BJ (cell line): Measurements from ENCODE around the gene TAS2R40. TPM values are rescaled to one million over a fixed set of nuclear protein-coding genes. Genes with fewer than 3 reads are reported as not detected.
"Not testable (repeated sequence)": the region's sequence is repeated elsewhere in the genome, so short reads cannot be mapped to it uniquely, and the experiment has no call there.

Source experiments
- CTCF ChIA-PET: fragments of 350-600 bp; formaldehyde crosslinking; extraction: SDS; loops from one replicate; lab custom pipeline; 2021; ENCODE audit warnings: antibody characterized with exemption, inconsistent platforms; lab: Yijun Ruan, JAX
- POLR2A ChIA-PET: fragments of 300-600 bp; sonication (Branson Sonifier 250); formaldehyde crosslinking; extraction: SDS; loops from one replicate; lab custom pipeline; 2021; ENCODE audit warnings: antibody characterized with exemption; lab: Charles Lee
- DNase-seq: peaks from one replicate; pipeline ENCODE4 v3.0.0-alpha.2; 2011; ENCODE audit warnings: low read depth
- H3K27me3 ChIP-seq: 2 replicates; pipeline ENCODE4 v1.6.0; 2011; ENCODE audit warnings: low read length; ENCODE audit not compliant: control insufficient read depth, insufficient read depth
- H3K36me3 ChIP-seq: 2 replicates; pipeline ENCODE4 v1.5.1; 2011; ENCODE audit warnings: low read length; ENCODE audit not compliant: control insufficient read depth, insufficient read depth
- H3K4me3 ChIP-seq: 2 replicates; pipeline ENCODE4 v1.5.1; 2011; ENCODE audit warnings: low read depth, mild to moderate bottlenecking, control low read depth, low read length
- polyA plus RNA-seq: library from polyadenylated mRNA; depleted of rRNA; stranded (reverse); fragments of >200 nt; gene quantifications from 2 replicates; pipeline ENCODE4 v1.2.3, GENCODE V29; 2011
- TF ChIP-seq, protein P1 (sequence below): IDR thresholded peaks from 2 replicates; pipeline ENCODE4 v1.5.1; 2011; ENCODE audit warnings: low read depth, mild to moderate bottlenecking, control low read depth, inconsistent platforms, low read length, moderate library complexity; ENCODE audit not compliant: insufficient read depth

Gene TAS2R40
- polyA plus RNA-seq, 1 experiment: not detected

DNA sequence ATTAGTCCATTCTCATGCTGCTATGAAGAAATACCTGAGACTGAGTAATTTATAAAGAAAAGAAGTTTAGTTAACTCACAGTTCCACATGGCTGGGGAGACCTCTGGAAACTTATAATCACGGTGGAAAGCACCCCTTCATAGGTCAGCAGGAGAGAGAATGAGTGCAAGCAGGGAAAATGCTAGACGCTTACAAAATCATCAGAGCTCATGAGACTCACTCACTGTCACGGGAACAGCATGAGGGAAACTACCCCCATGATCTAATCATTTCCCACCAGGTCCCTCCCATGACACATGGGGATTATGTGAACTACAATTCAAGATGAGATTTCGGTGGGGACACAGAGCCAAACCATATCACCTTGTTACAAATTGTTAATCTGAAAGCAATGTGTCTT, 22.8 kb upstream of the TAS2R40 start:
- no peak for DNase-seq
- ChIA-PET POLR2A (no interaction called here), CTCF (interaction anchor here (1.3 kb wide), 1 partner anchor 16 kb away, joined by 5 read pairs; no protein-coding TSS in a partner anchor)
- Histone ChIP-seq H3K27me3 (no peaks in the 10 kb centered on the region), H3K36me3 (no peaks in the 10 kb centered on the region), H3K4me3 (no peak overlapping the region)
- TF ChIP-seq, protein P1, sequence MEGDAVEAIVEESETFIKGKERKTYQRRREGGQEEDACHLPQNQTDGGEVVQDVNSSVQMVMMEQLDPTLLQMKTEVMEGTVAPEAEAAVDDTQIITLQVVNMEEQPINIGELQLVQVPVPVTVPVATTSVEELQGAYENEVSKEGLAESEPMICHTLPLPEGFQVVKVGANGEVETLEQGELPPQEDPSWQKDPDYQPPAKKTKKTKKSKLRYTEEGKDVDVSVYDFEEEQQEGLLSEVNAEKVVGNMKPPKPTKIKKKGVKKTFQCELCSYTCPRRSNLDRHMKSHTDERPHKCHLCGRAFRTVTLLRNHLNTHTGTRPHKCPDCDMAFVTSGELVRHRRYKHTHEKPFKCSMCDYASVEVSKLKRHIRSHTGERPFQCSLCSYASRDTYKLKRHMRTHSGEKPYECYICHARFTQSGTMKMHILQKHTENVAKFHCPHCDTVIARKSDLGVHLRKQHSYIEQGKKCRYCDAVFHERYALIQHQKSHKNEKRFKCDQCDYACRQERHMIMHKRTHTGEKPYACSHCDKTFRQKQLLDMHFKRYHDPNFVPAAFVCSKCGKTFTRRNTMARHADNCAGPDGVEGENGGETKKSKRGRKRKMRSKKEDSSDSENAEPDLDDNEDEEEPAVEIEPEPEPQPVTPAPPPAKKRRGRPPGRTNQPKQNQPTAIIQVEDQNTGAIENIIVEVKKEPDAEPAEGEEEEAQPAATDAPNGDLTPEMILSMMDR: no peak

DNA sequence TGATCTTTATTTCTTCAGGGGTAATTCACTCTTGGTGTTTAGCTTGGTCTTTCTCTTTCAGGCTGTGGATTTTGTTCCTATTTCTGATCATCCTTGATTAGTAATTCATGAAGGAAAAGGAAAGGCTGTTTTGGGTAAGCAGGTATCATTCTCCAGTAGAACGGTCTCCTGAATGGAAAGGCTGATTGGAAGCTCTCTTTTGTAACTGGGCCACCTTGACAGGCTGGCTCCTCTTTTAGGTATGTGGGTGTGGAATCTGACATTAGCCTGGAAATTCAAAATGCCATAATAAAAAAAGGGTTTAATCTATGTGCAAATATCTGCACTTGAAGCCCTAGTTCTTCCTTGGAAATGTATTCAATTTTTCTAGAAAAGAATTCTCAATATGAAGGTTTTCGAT, 19.7 kb upstream of the TAS2R40 start:
- no peaks in the 10 kb centered on the region for H3K36me3 ChIP-seq
- CTCF ChIA-PET: interaction anchor here (1.4 to 2.5 kb wide), 3 partner anchors 13 to 194 kb away, joined by 5 to 13 read pairs (median 12); no protein-coding TSS in a partner anchor
- TF ChIP-seq, protein P1: no peak
- POLR2A ChIA-PET: no interaction called here
- H3K27me3 ChIP-seq: no peaks in the 10 kb centered on the region
- DNase-seq: no peak
- no peak overlapping the region for H3K4me3 ChIP-seq

DNA sequence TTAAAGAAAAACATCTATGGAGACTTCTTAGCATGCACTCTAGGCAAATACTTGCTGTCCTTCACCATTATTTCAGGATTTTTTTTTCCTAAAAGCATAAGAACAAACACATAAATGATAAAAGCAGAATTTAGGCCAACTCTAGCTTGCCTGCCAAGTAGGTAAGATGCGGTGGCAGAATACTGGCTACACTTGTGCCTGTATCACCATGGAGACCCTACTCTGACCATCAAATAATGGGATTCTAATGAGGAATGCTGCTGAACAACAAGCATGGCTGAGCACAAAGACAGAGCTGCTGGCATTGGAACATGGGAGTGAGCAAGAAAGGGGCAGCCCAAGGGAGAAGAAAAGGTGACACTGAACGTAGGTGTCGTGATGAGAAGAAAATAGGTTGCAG, 18.5 kb upstream of the TAS2R40 start:
- no peak for DNase-seq
- no peak overlapping the region for H3K4me3 ChIP-seq
- ChIA-PET CTCF (interaction anchor here (1.2 to 2.5 kb wide), 4 partner anchors 11 to 210 kb away, joined by 3 to 13 read pairs (median 8); no protein-coding TSS in a partner anchor), POLR2A (no interaction called here)
- H3K27me3 ChIP-seq: no peaks in the 10 kb centered on the region
- no peaks in the 10 kb centered on the region for H3K36me3 ChIP-seq
- TF ChIP-seq, protein P1: no peak

DNA sequence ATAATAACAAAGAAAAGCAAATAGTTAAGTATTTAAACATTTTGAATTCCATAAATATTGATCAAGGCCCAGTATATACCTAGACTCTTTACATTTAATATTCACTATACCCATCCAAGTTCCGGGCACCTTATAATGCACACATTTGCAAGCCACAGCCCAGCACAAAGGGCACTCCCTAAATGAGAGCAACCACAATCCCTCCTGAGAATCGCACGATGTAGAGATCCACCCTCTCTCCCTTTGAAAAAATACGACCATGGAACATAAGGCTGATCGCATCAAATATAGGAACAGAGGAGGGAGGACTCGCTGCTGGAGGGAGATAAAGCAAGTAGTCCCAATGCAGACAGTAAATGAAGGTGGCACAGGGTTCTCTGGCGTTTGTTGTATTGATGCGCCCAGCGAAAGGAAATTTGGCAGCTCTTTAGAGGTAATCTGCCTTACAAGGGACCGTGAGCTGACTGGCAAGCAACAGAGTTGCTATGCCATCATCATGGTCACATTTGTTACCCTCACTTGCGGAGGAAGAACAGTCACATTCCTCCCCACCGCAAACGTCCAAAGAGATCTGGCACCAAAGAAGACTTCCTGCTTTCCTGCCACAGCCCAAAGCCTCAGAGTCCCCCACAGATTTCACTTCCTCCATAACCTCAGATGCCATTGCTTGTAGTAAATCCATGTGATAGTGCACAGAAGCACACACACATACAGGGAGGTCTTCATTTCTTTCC, 16.1 kb upstream of the TAS2R40 start:
- ChIA-PET CTCF (interaction anchor here (1.1 to 1.2 kb wide), 2 partner anchors 9 to 10 kb away, joined by 3 to 4 read pairs; no protein-coding TSS in a partner anchor), POLR2A (no interaction called here)
- Histone ChIP-seq H3K4me3 (no peak overlapping the region), H3K36me3 (no peaks in the 10 kb centered on the region), H3K27me3 (no peaks in the 10 kb centered on the region)
- TF ChIP-seq, protein P1: no peak
- DNase-seq: no peak

DNA sequence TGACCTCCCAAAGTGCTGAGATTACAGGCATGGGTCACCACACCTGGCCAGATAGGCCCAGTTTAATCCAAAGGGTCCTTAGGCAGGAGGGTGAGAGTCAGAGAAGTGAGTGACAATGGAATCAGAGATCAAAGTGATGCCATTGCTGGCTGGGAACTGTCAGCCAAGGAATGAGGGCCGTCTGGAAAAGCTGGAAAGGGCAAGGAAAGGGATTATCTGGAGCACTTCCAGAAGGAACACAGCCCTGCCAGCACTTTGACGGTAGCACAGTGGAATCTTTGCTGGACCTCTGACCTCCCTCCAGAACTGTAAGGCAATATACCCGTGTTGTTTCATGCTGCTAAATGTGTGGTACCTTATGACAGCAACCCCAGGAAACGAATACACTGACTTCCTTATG, 11.3 kb upstream of the TAS2R40 start:
- TF ChIP-seq, protein P1: no peak
- no peaks in the 10 kb centered on the region for H3K27me3 ChIP-seq
- no peak for DNase-seq
- CTCF ChIA-PET: interaction anchor here (1.9 kb wide), 1 partner anchor 197 kb away, joined by 6 read pairs; no protein-coding TSS in a partner anchor
- no peaks in the 10 kb centered on the region for H3K36me3 ChIP-seq
- POLR2A ChIA-PET: no interaction called here
- no peak overlapping the region for H3K4me3 ChIP-seq

DNA sequence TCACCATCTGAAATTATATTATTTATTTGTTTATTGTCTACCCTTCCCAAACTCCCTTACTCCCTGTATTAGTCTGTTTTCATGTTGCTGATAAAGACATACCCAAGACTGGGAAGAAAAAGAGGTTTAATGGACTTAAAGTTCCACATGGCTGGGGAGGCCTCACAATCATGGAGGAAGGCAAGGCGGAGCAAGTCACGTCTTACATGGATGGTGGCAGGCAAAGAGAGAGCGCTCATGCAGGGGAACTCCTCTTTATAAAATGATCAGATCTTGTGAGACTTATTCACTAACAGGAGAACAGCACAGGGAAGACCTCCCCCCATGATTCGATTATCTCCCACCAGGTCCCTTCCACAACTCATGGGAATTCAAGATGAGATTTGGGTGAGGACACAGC, 8.4 kb upstream of the TAS2R40 start:
- DNase-seq, H3K36me3 ChIP-seq, H3K27me3 ChIP-seq, POLR2A ChIA-PET, H3K4me3 ChIP-seq: not testable (repeated sequence)
- CTCF ChIA-PET: interaction anchor here (0.6 to 11.5 kb wide), 5 partner anchors 13 to 362 kb away, joined by 3 to 392 read pairs (median 6); no protein-coding TSS in a partner anchor
